ENCODE results near the gene TNFAIP2.
A peak's percentile ranks its signal among the peaks of the same experiment; 100 is the strongest.

Gene TNFAIP2, protein sequence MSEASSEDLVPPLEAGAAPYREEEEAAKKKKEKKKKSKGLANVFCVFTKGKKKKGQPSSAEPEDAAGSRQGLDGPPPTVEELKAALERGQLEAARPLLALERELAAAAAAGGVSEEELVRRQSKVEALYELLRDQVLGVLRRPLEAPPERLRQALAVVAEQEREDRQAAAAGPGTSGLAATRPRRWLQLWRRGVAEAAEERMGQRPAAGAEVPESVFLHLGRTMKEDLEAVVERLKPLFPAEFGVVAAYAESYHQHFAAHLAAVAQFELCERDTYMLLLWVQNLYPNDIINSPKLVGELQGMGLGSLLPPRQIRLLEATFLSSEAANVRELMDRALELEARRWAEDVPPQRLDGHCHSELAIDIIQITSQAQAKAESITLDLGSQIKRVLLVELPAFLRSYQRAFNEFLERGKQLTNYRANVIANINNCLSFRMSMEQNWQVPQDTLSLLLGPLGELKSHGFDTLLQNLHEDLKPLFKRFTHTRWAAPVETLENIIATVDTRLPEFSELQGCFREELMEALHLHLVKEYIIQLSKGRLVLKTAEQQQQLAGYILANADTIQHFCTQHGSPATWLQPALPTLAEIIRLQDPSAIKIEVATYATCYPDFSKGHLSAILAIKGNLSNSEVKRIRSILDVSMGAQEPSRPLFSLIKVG

GRCh38 chr14:103122947-103123633, at the start of gene TNFAIP2:
TSS of gene TNFAIP2 (plus strand) at chr14:103123461. CDS start at chr14:103126458, 2,997 bp downstream.
- no peak for DNase-seq (ENCODE audit: low read depth in 3 of 3, low spot score in 1 of 3)

DNA sequence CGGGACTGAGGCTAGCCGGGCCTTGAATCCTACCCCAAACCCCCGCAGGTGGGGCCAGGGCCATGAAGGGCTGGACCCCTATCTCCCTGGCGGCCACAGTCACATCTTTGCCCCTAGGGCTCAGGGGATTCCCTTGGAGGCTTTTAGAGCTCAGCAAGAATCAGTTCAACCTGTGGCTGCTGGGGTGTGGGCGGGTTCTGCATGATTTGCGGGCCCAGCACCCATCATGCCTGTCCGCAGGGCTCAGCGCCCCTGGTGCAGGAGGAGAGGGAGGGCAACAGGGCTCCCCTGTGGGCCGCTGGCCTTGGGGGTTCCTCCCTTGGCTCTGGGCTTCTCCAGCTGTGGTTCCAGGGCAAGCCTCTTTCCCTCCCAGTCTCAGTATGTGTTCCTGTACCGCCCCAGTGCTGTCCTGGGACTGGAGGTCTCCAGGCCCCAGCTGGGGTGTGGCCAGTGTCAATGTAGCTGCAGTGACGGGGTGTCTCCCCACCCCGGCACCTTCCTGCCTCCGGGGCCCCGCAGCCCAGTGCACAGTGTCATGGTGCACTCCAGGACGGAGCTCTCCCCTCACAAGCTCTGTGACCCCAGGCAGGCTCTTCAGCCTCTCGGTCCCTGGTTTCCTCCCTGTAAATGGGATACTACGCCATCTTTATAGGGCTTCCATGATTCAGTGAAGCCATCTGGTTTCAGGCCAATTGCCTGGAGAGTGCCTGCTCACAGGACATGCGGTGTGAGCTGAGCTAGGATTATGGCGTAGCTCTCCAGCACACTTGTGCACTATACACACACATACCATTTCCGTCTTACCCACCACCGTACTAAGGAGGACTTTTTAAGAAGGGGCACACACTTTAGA, 49.2 kb upstream of the TNFAIP2 start:
- DNase-seq (ENCODE audit: low read depth in 3 of 3, low spot score in 1 of 3), result no peak

DNA sequence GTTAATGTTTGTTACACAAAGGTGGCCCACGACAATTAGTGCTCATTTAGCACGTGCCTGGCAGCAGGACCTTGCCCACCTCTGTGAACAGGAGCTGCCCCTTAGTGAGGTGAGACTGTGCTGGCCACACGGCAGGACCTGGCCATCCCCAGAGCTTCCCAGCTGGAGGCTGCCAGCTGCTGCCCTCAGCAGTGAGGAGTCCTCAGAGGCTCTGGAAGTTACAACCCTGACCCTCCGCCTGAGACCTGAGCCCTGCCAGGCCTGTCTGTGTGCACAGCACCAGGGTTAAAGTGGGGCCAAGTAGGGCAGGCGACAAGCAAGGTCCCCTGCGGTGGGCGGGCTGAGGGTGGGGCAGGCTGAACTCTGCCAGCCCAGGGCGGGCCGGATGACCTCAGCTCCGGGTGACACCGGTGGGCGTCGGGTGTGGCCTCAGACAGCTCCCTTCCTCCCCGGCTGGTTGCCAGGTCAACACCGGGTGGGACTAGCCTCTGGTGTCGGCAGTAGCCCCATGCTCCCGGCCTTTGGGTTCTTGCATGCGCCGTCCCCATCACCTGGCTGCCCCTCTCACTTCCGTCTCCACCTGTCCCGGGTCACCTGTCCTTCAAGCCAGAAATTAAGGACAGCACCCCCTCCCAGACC, 48.4 kb upstream of the TNFAIP2 start:
- no peak for DNase-seq (ENCODE audit: low read depth in 3 of 3, low spot score in 1 of 3)

DNA sequence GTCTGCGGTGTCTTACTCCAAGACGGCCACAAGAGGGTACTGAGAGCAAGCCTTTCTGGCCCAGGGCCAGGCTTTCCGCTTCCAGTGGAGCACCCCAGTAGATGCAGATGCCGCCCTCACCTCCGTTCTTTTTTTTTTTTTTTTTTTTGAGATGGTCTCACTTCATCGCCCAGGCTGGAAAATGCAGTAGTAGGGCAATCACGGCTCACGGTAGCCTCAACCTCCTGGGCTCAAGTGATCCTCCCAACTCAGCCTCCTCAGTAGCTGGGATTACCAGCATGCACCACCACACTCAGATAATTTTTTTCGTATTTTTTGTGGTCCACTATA, 44.9 kb upstream of the TNFAIP2 start:
- DNase-seq (ENCODE audit: low read depth in 3 of 3, low spot score in 1 of 3), result peak; percentile 50 to 55 (median 51)

GRCh38 chr14:103078860-103079587, 44.2 kb upstream of the TNFAIP2 start:
- DNase-seq (ENCODE audit: low read depth in 3 of 3, low spot score in 1 of 3), result no peak

GRCh38 chr14:103081951-103082350, 41.3 kb upstream of the TNFAIP2 start:
- no peak for DNase-seq (ENCODE audit: low read depth in 3 of 3, low spot score in 1 of 3)

DNA sequence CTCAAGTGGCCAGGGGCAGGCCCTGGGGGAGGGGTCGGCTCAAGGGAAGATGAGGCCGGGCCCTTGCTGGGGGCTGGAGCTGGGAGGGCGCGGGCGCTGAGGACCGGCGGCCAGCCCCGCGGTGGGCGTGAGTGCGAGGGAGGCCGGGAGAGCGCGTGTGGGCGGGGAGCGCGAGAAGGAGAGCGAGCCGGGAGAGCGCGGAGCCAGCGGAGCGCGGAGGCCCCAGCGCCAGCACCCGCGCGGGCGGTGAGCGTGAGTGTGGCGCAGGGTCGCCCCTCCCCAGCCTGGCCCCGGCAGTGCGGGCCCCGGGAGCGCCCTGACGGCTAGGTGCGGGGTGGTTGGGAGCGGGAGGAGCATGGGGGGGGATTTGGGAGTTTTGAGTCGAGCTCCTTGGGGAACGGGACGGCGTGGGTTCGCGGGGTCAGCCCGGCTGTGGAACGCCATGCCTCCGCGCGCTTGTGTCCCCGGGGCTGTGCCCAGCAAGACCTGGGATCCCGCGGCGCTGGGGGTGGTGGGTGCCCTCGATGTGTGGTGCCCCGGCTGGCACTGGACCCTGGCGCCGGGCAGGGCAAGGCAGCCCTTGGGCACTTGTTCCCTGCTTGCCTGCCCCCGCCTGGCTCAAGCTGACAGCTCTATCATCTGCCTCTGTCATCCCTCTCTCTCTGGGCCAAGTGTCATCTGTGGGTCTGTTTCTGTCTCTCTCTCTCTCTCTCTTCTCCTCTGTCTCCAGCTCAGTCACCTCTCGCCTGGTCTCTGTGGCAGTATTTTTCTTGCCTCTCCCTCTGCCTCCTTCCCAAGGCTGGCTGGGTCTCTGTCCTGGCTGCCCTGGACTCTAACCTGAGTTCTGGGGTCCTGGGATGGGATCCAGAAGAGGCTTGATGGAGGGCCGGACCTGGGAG, 39.0 kb upstream of the TNFAIP2 start, which contains the start of gene LBHD2:
TSS of gene LBHD2 (plus strand) at position 190 of the 899 bp plus-strand sequence. CDS start 1,803 bp downstream, outside the sequence.
- DNase-seq (ENCODE audit: low read depth in 3 of 3, low spot score in 1 of 3), result no peak

- no peak for DNase-seq (ENCODE audit: low read depth in 3 of 3, low spot score in 1 of 3)
Observed at GRCh38 chr14:103085106-103086091, 37.9 kb upstream of the TNFAIP2 start.

- no peak for DNase-seq (ENCODE audit: low read depth in 3 of 3, low spot score in 1 of 3)
Observed at GRCh38 chr14:103086771-103087342, 36.4 kb upstream of the TNFAIP2 start.

DNA sequence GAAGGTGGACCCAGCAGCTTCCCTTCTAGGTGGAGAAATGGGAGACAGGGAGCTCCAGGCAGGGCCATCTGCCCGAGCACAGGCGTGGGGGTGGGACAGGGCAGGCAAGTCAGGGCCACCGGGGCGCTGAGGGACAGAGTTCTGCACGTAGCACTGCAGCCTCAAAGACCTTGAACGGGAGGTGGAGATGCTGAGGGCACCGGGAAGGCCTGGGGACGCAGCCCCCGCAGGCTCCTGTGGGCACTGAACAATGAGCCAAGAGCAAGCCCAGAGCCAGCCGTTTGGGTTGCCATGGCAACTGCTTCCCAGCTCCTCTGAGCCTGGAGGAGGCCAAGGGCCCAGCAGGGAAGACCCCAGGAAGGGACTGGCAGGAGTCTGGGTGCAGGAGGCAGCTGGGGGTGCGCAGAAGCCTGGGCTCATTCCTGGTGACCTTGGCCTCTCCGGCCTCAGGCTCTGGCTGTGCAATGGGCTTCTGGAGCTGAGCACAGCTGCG, 35.9 kb upstream of the TNFAIP2 start:
- DNase-seq (ENCODE audit: low read depth in 3 of 3, low spot score in 1 of 3), result no peak

DNA sequence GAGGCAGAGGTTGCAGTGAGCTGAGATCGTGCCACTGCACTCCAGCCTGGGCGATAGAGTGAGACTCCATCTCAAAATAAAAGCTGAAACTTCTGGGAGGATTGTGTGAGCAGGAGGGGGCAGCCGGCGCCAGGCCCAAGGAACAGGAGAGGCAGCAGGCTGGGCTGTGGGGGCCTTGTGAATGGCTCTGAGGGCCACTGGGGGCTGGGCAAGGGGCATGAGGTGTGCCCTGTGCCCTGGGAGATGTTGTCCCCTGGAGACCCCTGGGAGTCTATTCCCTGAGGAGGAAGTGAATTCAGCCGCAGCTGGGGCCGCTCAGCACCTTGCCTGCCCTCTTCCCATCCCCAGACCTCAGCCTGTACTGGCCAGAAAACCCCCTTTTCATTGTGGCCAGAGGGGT, 34.3 kb upstream of the TNFAIP2 start:
- no peak for DNase-seq (ENCODE audit: low read depth in 3 of 3, low spot score in 1 of 3)

- no peak for DNase-seq (ENCODE audit: low read depth in 3 of 3, low spot score in 1 of 3)
Observed at GRCh38 chr14:103089386-103090335, 33.6 kb upstream of the TNFAIP2 start.

DNA sequence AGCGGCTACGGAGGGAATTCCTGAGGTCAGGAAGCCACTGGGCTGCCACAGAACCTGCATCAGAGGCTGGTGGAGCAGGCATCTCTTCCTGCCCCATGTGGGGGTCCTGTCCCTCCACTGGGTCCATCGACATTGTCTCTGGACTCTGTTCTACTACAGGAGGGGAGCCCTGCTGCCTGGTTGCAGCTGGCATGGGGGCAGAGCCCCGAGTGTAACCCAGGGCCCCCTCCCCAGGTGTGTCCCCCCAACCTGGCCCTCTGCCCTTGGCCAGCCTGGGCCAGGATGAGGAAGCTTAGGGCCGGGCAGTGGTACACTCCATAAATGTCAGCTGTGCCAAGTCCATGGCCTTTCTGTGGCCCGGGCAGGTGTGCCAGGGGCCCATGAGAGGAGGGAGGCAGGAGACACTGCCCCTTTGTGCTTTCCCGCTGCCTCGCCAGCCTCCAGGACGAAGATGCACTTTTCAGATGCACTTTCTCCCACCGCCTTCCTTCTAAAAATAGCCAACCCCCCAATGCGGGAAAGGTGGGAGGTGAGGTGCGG, 32.7 kb upstream of the TNFAIP2 start:
- no peak for DNase-seq (ENCODE audit: low read depth in 3 of 3, low spot score in 1 of 3)

- DNase-seq (ENCODE audit: low read depth in 3 of 3, low spot score in 1 of 3), result peak; percentile 36 to 68 (median 53)
Observed at GRCh38 chr14:103091041-103091882, 32.0 kb upstream of the TNFAIP2 start.

GRCh38 chr14:103091883-103092222, 31.4 kb upstream of the TNFAIP2 start:
- no peak for DNase-seq (ENCODE audit: low read depth in 3 of 3, low spot score in 1 of 3)
